ENCODE measurements around the gene LPP. TPM values are rescaled to one million over a fixed set of nuclear protein-coding genes. Genes with fewer than 3 reads are reported as not detected.

Gene LPP
- total and polyA plus RNA-seq, 9 donors, result 15.9 to 280 (median 134) TPM

- no peak for DNase-seq
- intact Hi-C loops (cut with DNase I), result no loop called here
- H3K27ac ChIP-seq, result no peak overlapping the region
- WGBS, 3 donors, result 96 to 99% (median 97%) methylated on average over 2 of the region's 2 CpGs
- H3K4me3 ChIP-seq, result no peak overlapping the region
- H3K4me1 ChIP-seq (ENCODE audit: insufficient read depth), result peaks cover 9% of the 10 kb centered on the region
- TF ChIP-seq CTCF (IDR thresholded peaks at IDR 0.05) (no peak), EP300 (IDR thresholded peaks at IDR 0.05) (no peak), POLR2A (IDR thresholded peaks at IDR 0.05) (no peak)
- no peaks in the 10 kb centered on the region for H3K27me3 ChIP-seq
- H3K36me3 ChIP-seq, result no peaks in the 10 kb centered on the region
- H3K9me3 ChIP-seq, result no peaks in the 10 kb centered on the region
Measured at GRCh38 chr3:188303286-188303799, 149.4 kb downstream of the LPP start.

- peaks cover 11% of the 10 kb centered on the region for H3K4me1 ChIP-seq (ENCODE audit: insufficient read depth)
- no peaks in the 10 kb centered on the region for H3K9me3 ChIP-seq
- no peaks in the 10 kb centered on the region for H3K27me3 ChIP-seq
- no peak for DNase-seq
- no peak overlapping the region for H3K27ac ChIP-seq
- H3K36me3 ChIP-seq, result no peaks in the 10 kb centered on the region
- intact Hi-C loops (cut with DNase I), result no loop called here
- no peak for TF ChIP-seq EP300 (IDR thresholded peaks at IDR 0.05)
- WGBS, 3 donors, result 90 to 97% (median 97%) methylated on average over 3 of the region's 3 CpGs
- no peak overlapping the region for H3K4me3 ChIP-seq
Measured at GRCh38 chr3:188303823-188304222, 149.9 kb downstream of the LPP start.

DNA sequence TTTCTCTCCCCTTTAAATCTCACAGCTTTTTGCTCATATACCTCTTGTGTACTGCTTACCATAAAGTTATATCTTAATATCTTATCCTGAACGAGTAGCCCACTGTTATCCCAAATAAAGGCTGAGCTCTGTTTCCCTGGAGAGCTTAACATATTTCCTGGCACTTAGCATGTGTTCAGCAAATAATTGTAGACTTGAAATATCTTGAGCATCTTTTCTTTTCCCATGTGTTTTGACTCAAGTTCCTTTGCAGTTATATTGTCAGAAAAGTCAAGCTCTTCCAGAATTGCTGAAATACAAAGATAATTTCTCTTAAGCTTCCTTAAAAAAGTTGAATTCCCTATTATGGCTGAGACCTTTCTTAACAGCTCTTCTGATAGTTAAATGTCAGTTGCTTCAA lies 150.5 kb downstream of the LPP start:
- H3K27me3 ChIP-seq, result no peaks in the 10 kb centered on the region
- 13 to 23% (median 18%) methylated on average over 1 of the region's 1 CpG for WGBS, 3 donors
- H3K9me3 ChIP-seq, result no peaks in the 10 kb centered on the region
- intact Hi-C loops (cut with DNase I), result no loop called here
- H3K4me1 ChIP-seq (ENCODE audit: insufficient read depth), result peaks cover 11% of the 10 kb centered on the region
- no peak for TF ChIP-seq EP300 (IDR thresholded peaks at IDR 0.05)
- no peak for TF ChIP-seq CTCF (IDR thresholded peaks at IDR 0.05)
- no peak for TF ChIP-seq POLR2A (IDR thresholded peaks at IDR 0.05)
- no peak overlapping the region for H3K27ac ChIP-seq
- no peak overlapping the region for H3K4me3 ChIP-seq
- no peaks in the 10 kb centered on the region for H3K36me3 ChIP-seq
- DNase-seq, result no peak

- no peak for DNase-seq
- WGBS, 3 donors, result 91 to 98% (median 94%) methylated on average over 2 of the region's 2 CpGs
- Histone ChIP-seq H3K27me3 (no peaks in the 10 kb centered on the region), H3K9me3 (no peaks in the 10 kb centered on the region), H3K4me1 (ENCODE audit: insufficient read depth) (peaks cover 12% of the 10 kb centered on the region), H3K27ac (no peak overlapping the region), H3K4me3 (no peak overlapping the region), H3K36me3 (no peaks in the 10 kb centered on the region)
- intact Hi-C loops (cut with DNase I), result no loop called here
- TF ChIP-seq CTCF (IDR thresholded peaks at IDR 0.05) (no peak), POLR2A (IDR thresholded peaks at IDR 0.05) (no peak), EP300 (IDR thresholded peaks at IDR 0.05) (no peak)
Measured at GRCh38 chr3:188305220-188305619, 151.3 kb downstream of the LPP start.

- WGBS, 3 donors, result 28 to 47% (median 35%) methylated on average over 8 of the region's 8 CpGs
- intact Hi-C loops (cut with DNase I), result no loop called here
- TF ChIP-seq POLR2A (IDR thresholded peaks at IDR 0.05) (no peak), EP300 (IDR thresholded peaks at IDR 0.05) (no peak), CTCF (IDR thresholded peaks at IDR 0.05) (no peak)
- no peak overlapping the region for H3K27ac ChIP-seq
- H3K36me3 ChIP-seq, result no peaks in the 10 kb centered on the region
- no peak for DNase-seq
- no peak overlapping the region for H3K4me3 ChIP-seq
- peaks cover 12% of the 10 kb centered on the region for H3K4me1 ChIP-seq (ENCODE audit: insufficient read depth)
- no peaks in the 10 kb centered on the region for H3K9me3 ChIP-seq
- H3K27me3 ChIP-seq, result no peaks in the 10 kb centered on the region
Measured at GRCh38 chr3:188306435-188307005, 152.6 kb downstream of the LPP start.

Measured in ovary (tissue), 9 donors.